Measurements from ENCODE around the gene CEBPA.

Gene CEBPA

DNA sequence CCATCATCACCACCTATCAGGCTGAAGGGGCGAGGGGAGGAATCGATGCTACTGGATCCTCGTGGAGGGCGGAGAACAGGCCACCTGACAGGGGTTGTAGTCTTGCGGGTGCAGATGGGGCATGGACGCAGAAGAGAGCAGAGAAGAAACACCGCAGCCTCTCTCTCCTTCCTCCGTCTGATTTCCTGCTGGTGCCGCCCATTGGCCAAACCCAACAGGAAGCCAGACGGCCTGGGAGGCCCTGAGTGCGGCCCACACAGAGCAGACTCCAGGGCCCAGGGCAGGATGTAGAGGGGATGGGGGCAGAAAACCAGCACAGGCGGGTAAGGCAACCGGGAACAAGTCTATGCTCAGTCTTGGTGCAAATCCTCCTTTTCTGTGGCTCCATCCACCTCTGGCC, 15.4 kb downstream of the CEBPA start:
- DNase-seq = peak in 1 of 2 donors; percentile 20

- no peak for DNase-seq
These were observed 16.9 kb downstream of the CEBPA start for GRCh38 chr19:33285441-33285927.

DNA sequence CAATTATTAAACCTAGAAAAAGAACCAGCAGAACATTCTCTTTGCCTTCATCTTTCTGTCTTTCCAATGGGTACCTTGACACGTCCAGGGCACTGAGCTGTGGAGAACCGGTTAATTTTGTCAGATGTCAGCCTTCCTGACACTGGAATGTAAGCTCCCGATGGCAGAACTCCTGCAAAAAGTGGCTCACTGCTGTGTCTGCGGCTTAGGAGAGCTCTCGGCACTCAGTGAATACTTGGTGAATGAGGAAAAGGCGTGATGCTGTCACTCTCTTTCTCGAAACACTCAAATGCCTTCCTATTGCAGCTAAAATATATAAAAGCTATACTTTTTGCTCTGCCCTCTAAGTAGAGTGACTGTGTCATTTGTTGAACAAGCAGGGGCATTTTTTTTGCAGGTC, 17.6 kb downstream of the CEBPA start:
- DNase-seq = no peak

- no peak for DNase-seq
These were observed 18.1 kb downstream of the CEBPA start for GRCh38 chr19:33284146-33284643.

DNA sequence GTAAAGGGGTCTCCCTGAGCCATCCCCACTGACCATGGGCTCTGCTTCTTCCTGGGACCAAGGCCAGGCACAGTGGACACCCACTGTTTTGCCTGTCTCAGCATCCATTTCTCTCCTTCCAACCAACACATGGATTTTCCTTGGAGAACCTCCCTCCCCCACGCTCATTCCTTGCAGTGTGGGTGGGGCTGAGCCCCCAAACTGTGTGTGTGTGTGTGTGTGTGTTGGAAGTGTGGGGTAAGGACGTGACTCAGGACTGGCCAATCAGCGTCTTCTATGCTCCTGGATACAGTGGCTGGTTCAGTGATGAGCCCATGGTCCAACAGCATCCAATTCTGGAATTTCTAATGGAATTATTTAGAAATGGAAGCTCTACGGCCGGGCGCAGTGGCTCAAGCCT, 18.7 kb downstream of the CEBPA start:
- no peak for DNase-seq

- DNase-seq = no peak
These were observed 20.2 kb downstream of the CEBPA start for GRCh38 chr19:33282036-33282671.

DNA sequence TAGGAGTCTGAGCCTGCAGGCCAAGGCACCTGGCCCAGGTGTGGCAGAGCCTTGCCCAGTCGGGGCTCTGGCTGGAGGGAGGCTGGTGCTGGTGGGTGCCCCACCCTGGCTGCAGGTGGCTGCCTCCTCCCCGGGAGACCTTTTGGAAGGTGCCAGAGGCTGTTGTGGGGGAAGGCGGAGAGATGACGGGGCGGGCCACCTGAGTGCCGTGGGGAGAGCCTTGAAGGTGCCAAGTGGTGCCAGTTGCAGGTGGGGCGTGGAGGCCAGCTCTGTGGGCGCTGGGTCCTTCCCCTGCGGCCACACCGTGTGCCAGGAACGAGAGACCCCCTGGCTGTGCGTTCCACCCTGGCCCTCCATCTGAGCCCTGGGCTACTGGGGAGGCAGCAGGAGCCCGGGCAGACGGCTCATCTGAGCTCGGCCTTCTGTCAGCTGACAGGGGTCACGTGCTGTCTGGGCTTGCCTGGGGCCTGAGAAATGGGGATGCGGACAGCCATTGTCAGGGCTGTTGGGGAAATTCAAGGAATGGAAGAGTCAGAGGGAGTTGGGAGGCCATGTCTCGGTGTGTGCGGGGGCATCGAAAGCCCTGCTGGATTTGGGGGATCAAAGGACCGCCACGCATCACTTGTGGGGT, 20.9 kb downstream of the CEBPA start:
- DNase-seq = no peak

GRCh38 chr19:33280351-33280921, 21.9 kb downstream of the CEBPA start:
- no peak for DNase-seq

DNA sequence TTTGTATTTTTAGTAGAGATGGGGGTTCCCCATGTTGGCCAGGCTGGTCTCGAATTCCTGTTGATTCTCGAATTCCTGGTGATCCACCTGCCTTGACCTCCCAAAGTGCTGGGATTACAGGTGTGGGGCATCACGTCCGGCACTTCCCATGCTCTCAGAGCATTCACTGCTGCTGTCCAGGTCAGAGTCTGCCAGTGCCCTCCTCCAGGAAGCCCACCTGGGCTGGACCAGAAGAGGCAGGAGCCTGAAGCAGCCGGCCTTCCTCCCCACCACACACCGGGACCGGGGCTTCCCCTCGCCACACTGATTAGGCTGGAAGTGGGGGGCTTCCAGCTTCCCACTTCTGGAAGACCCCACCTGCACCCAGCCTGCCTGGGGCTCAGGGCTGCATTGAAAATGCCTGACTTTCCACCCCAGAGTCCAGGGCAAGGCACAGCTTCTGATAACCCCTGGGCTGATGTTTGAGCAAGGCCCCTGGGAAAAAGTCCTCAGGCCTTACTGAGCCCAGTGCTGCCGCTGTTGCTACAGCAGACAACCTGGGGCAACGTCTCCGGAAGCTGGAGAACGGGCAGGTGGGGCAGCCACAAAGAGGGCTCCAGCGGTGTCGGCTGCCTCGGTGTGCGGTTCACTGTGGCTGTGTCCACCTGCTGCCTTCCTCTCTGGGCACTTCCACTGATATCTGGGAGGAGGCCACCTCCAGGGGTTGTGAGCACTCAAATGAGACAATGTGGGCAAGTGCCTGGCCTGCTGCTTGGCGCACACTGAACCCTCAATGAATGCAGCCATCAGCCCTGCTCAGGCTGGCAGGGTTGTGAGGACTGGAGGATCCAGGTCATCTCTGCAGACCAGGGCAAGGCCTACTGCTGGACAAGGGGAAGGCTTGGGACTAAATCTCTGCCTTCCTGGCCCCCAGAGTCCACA, 22.6 kb downstream of the CEBPA start:
- no peak for DNase-seq

- no peak for DNase-seq
These were observed 23.7 kb downstream of the CEBPA start for GRCh38 chr19:33278403-33279269.

- no peak for DNase-seq
These were observed 24.3 kb downstream of the CEBPA start for GRCh38 chr19:33278023-33278402.

DNA sequence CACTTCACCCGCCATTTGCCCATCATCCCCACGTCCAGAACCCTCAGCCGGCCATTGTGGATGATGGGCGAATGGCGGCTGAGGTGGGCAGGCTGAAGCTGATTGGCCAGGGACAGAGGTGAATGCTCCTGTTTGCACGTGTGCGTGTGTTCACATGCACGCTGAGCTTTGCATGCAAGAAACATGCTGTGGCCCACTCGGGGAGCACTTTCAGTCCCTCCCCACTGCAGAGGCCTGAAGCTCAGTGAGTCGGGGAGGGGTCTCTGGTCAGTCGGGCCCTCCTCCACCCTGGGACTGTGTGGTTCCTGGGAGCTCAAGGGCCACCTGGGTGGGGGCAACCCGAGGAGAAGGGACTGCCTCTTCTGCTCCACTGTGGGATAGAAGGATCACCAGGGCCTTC, 24.9 kb downstream of the CEBPA start:
- no peak for DNase-seq

DNA sequence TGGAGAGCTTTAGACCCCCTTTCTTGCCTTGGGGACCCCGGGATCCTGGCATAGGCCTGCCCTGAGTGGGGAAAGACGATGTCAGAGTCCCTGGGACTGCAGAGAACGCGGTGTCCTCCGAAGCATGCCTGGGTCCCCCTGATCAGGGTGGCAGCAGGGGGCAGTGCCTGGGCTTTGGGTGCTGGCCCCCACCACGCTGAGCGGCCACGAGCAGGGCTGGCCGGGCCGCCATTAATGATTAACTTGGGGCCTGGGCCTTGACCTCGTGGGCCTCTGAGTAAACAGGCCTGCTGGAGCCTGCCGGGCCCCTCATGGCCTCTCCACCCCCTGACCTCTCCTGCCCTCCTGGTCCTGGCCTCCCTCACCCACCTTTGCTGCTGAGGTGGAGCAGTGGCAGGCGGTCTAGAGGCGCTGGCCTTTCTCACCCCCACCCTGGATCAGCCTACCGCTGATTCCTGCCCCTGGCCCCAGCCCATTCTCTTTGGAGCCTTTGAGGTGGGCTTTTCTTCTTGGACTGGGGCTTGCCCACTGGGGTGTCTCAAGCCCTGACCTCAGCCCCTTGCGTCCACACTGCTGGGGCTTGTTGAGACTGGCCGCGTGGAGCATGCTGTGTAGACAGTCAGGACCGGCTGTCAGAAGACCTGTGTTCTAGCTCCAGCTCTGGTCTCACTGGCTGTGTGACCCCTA, 26.3 kb downstream of the CEBPA start:
- no peak for DNase-seq

GRCh38 chr19:33275559-33275932, 26.8 kb downstream of the CEBPA start:
- no peak for DNase-seq

- no peak for DNase-seq
These were observed 27.4 kb downstream of the CEBPA start for GRCh38 chr19:33274663-33275558.

DNA sequence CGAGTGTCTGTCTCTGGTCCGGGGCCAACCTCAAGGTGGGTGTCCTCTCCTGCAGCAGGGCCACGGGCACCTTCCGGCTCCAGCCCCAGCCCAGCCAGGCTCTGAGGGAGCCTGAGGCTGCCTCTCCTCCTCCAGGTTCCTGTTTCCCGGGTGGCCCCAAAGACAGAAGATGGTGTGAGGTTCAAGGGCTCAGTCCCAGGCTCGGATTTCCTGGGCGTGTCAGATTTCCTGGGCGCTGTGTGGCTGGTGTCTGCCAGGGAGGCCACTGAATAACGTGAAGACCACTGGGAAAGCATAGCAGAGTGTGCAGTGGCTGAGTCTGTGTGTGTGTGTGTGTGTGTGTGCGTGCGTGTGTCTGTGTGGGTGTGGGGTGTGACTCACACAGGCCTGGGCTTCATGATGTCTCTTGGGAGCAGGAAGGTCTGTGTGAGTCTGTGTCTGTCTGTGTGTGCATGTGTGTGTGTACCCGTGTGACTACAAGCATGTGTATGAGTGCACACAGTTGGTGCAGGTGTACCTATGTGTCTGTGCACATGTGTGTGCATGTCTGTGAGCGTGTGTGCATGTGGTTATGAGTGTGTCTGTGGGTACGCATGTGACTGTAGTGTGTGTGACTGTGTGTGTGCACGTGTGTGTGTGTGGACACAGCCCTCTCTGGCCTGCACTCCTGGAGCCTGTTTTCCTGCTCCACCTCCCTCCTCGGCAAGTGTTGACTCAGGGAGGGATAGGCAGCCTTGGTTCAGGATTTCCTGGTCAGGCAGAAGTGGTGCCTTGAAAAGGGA, 28.3 kb downstream of the CEBPA start:
- DNase-seq = peak in 1 of 2 donors; percentile 56

DNA sequence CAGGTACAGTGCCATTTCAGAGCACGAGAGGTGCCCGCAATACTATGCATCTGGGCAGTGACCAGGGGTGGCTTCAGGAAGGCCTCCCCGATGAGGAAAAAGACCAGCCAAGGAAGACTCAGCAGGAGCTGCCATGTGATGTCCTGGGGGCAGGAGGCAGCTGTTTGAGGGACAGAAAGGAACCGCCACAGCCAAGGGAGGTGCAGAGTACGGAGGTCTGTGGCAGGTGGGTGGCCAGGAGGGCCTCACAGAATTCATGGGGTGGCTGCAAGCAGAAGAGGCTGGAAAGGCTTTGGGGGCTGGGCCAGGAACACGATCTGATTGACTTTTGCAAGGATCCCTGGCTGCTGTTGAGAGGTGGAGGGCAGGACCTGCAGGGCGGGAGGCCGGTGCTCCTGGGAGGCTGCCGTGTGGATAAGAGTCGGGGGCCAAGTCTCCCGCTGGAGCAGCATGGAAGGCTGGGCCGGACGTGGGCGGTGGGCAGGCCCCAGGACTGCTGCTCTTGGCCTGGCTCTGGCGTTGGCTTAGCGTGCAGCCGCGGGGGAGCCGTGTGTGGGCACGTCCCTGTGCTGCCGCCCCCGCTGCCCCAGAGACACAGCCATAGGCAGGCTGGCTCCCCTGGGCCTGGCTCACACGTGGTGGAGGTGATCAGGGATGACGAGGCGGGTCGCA, 29.1 kb downstream of the CEBPA start:
- no peak for DNase-seq

DNA sequence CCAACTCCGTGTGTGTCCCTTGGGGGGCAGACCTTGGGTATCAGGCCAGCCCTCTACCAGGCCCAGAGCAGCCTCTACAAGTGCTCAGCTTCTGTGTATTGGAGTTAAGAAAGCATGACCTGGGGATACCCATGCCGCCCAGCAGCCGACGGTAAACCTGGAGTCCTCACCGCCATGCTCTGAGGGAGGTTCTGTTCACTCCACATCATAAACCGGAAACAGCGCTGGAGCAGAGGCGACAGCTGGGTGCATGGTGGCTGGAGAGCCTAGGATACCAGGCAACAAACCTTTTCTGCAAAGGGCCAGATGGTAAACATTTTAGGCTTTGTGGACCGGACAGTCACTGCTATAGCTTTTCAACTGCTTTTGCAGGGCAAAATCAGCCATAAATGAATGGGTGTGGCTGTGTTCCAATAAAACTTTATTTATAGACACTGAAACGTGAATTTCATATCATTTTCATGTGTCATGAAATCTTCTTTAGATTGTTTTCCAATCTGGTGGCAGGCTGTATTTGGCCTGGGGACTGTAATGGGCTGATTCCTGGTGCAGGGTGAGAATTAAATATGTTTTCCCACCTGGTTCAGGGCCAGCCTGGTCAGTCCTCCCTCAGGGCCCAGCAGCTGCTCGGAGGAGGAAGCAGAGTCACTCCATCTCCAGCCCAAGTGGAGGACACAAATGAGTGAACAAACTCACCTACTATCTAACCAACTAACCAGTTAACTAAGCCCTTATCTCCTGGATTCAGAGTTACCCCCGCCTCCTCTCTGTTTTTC, 30.9 kb downstream of the CEBPA start:
- DNase-seq = no peak

All from CD4-positive, alpha-beta T cell treated with Interleukin-4 for 1 hour (primary cell).